HepG2 (cell line): ENCODE results near the gene PGM5. TPM values are rescaled to one million over a fixed set of nuclear protein-coding genes. Genes with fewer than 3 reads are reported as not detected.

Experiments used
- PTBP1 ChIP-seq: fragments of 200-400 bp; formaldehyde crosslinking; IDR thresholded peaks from 2 replicates; pipeline ENCODE4 v1.6.1; 2018; ENCODE audit warnings: low read length, low read depth; ENCODE audit not compliant: poor library complexity, severe bottlenecking
- SNAPC4 ChIP-seq: sonication (generic); formaldehyde crosslinking; IDR thresholded peaks from 2 replicates; pipeline ENCODE4 v1.4.0; 2020; ENCODE audit warnings: mild to moderate bottlenecking, missing genetic modification reagents
- TBL1XR1 ChIP-seq: fragments of 150-350 bp; IDR thresholded peaks from 2 replicates; pipeline ENCODE4 v1.6.1; 2014; ENCODE audit warnings: borderline replicate concordance, low read length; ENCODE audit not compliant: partially characterized antibody
- ZNF251 ChIP-seq: sonication (generic); formaldehyde crosslinking; IDR thresholded peaks from 2 replicates; pipeline ENCODE4 v1.9.0; 2021; ENCODE audit warnings: mild to moderate bottlenecking, missing genetic modification reagents
- ZSCAN5A ChIP-seq: sonication (generic); formaldehyde crosslinking; IDR thresholded peaks from 2 replicates; pipeline ENCODE4 v1.8.0; 2022; ENCODE audit warnings: mild to moderate bottlenecking, missing genetic modification reagents, borderline replicate concordance
- polyA plus RNA-seq, 8 experiments: library from polyadenylated mRNA; depleted of rRNA in 3 of 8; stranded (reverse) in 7 of 8; unstranded in 1 of 8; fragments of >200 nt; fragmentation: Illumina TruSeq in 4 of 8; extraction: Trizol in 4 of 8; gene quantifications; 2 replicates each; pipeline versions ENCODE4 v1.2.1 to v1.2.3, GENCODE V29; 2011 to 2016; ENCODE audit warnings: low read depth in 4 of 8, missing spikeins in 1 of 8, mixed read lengths in 1 of 8; ENCODE audit not compliant: insufficient read depth in 1 of 8
- total RNA-seq, 5 experiments: library from RNA; depleted of rRNA; stranded (reverse); fragments of >200 nt; fragmentation: Illumina TruSeq; extraction: Trizol; gene quantifications; 2 replicates each; pipeline ENCODE4 v1.2.3, GENCODE V29; 2016; ENCODE audit warnings: low read depth in 1 of 5
- TF ChIP-seq, protein P1 (sequence below): sonication (generic); formaldehyde crosslinking; IDR thresholded peaks from 2 replicates; pipeline ENCODE4 v1.4.0; 2020; ENCODE audit warnings: mild to moderate bottlenecking, missing genetic modification reagents, borderline replicate concordance
- TF ChIP-seq, protein P2 (sequence below): sonication (generic); formaldehyde crosslinking; IDR thresholded peaks from 2 replicates; pipeline ENCODE4 v1.4.0; 2020; ENCODE audit warnings: missing genetic modification reagents, borderline replicate concordance

The PGM5 gene
- total and polyA plus RNA-seq, 2 of the 13 experiments (the other 11 are each of a cell fraction or from before 2014, with no cell fraction given): not detected

GRCh38 chr9:68505681-68506409 lies 149.4 kb downstream of the PGM5 start (continued):
- TF ChIP-seq, protein P1, sequence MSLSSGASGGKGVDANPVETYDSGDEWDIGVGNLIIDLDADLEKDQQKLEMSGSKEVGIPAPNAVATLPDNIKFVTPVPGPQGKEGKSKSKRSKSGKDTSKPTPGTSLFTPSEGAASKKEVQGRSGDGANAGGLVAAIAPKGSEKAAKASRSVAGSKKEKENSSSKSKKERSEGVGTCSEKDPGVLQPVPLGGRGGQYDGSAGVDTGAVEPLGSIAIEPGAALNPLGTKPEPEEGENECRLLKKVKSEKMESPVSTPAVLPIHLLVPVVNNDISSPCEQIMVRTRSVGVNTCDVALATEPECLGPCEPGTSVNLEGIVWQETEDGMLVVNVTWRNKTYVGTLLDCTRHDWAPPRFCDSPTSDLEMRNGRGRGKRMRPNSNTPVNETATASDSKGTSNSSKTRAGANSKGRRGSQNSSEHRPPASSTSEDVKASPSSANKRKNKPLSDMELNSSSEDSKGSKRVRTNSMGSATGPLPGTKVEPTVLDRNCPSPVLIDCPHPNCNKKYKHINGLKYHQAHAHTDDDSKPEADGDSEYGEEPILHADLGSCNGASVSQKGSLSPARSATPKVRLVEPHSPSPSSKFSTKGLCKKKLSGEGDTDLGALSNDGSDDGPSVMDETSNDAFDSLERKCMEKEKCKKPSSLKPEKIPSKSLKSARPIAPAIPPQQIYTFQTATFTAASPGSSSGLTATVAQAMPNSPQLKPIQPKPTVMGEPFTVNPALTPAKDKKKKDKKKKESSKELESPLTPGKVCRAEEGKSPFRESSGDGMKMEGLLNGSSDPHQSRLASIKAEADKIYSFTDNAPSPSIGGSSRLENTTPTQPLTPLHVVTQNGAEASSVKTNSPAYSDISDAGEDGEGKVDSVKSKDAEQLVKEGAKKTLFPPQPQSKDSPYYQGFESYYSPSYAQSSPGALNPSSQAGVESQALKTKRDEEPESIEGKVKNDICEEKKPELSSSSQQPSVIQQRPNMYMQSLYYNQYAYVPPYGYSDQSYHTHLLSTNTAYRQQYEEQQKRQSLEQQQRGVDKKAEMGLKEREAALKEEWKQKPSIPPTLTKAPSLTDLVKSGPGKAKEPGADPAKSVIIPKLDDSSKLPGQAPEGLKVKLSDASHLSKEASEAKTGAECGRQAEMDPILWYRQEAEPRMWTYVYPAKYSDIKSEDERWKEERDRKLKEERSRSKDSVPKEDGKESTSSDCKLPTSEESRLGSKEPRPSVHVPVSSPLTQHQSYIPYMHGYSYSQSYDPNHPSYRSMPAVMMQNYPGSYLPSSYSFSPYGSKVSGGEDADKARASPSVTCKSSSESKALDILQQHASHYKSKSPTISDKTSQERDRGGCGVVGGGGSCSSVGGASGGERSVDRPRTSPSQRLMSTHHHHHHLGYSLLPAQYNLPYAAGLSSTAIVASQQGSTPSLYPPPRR (CRISPR knock-in tag): no peak
- TF ChIP-seq TBL1XR1: no peak
- TF ChIP-seq SNAPC4 (CRISPR knock-in tag): no peak
- TF ChIP-seq ZNF251: no peak
- TF ChIP-seq ZSCAN5A (CRISPR knock-in tag): no peak
- TF ChIP-seq, protein P2, sequence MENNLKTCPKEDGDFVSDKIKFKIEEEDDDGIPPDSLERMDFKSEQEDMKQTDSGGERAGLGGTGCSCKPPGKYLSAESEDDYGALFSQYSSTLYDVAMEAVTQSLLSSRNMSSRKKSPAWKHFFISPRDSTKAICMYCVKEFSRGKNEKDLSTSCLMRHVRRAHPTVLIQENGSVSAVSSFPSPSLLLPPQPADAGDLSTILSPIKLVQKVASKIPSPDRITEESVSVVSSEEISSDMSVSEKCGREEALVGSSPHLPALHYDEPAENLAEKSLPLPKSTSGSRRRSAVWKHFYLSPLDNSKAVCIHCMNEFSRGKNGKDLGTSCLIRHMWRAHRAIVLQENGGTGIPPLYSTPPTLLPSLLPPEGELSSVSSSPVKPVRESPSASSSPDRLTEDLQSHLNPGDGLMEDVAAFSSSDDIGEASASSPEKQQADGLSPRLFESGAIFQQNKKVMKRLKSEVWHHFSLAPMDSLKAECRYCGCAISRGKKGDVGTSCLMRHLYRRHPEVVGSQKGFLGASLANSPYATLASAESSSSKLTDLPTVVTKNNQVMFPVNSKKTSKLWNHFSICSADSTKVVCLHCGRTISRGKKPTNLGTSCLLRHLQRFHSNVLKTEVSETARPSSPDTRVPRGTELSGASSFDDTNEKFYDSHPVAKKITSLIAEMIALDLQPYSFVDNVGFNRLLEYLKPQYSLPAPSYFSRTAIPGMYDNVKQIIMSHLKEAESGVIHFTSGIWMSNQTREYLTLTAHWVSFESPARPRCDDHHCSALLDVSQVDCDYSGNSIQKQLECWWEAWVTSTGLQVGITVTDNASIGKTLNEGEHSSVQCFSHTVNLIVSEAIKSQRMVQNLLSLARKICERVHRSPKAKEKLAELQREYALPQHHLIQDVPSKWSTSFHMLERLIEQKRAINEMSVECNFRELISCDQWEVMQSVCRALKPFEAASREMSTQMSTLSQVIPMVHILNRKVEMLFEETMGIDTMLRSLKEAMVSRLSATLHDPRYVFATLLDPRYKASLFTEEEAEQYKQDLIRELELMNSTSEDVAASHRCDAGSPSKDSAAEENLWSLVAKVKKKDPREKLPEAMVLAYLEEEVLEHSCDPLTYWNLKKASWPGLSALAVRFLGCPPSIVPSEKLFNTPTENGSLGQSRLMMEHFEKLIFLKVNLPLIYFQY (CRISPR knock-in tag): no peak
- TF ChIP-seq PTBP1: no peak
